Measurements from ENCODE around the gene RNF41.

The RNF41 gene

GRCh38 chr12:56236985-56237384 is 15.3 kb upstream of the RNF41 start:
- Mint-ChIP-seq H3K27me3 (no peaks in the 10 kb centered on the region), H3K27ac (ENCODE audit: low read depth) (no peak overlapping the region), H3K4me1 (peaks cover 5% of the 10 kb centered on the region), H3K4me3 (no peak overlapping the region), H3K36me3 (ENCODE audit: insufficient read depth) (peaks cover 9% of the 10 kb centered on the region), H3K9me3 (no peaks in the 10 kb centered on the region)
- no peak for DNase-seq (ENCODE audit: low spot score in 2 of 2)
- ATAC-seq (replicated peaks; ENCODE audit: extremely low read depth, poor library complexity, severe bottlenecking), result no peak

DNA sequence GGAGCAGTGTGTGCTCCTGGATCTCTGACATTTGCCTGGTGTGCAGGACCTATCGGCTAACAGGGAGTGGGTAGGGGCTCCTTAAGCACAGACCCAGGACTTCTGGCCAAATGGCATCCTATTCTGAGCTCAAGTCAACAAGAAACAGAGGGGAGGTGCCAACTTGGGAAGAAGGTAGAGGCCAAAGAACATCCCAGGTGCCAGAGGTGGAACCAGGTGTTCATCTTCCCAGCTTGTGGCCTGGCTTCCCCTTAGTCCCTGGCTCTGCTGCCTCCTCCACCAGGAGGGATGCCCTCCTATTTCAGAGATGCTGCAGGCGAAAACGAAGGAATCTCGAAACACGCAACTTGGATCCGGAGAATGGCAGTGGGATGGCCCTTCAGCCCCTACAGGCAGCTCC is 14.4 kb upstream of the RNF41 start:
- Mint-ChIP-seq H3K9me3 (no peaks in the 10 kb centered on the region), H3K27me3 (no peaks in the 10 kb centered on the region), H3K4me3 (no peak overlapping the region), H3K27ac (ENCODE audit: low read depth) (no peak overlapping the region), H3K4me1 (peaks cover 5% of the 10 kb centered on the region), H3K36me3 (ENCODE audit: insufficient read depth) (peaks cover 7% of the 10 kb centered on the region)
- ATAC-seq (replicated peaks; ENCODE audit: extremely low read depth, poor library complexity, severe bottlenecking), result no peak
- DNase-seq (ENCODE audit: low spot score in 2 of 2), result no peak

DNA sequence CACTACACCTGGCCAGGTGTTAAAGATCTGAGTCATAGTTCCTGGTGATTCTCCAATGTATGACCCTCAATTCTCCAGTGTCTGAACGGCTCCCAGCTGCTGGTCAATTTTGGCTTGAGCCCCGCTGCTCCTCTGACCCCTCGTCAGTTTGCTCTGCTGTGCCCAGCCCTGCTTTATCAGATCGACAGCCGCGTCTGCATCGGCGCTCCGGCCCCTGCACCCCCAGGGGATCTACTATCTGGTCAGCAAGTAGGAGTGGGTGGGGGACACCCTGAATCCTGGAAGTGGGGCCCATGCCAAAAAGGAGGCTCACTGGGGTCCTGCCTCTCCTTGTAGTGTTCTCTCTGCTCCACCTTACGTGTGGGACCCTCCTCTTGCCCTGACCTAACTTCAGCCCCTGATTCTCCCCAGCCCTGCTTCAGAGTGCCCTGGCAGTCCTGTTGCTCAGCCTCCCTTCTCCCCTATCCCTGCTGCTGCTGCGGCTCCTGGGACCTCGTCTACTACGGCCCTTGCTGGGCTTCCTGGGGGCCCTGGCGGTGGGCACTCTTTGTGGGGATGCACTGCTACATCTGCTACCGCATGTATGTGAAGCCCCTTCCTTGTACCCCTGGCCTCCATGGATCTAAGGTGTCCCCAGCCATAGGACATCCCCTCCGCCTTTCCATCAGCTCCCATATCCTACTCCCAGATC is 13.2 kb upstream of the RNF41 start:
- peaks cover 4% of the 10 kb centered on the region for H3K36me3 Mint-ChIP-seq (ENCODE audit: insufficient read depth)
- no peak overlapping the region for H3K4me3 Mint-ChIP-seq
- peak overlapping the region; percentile 3 for H3K27ac Mint-ChIP-seq (ENCODE audit: low read depth)
- ATAC-seq (replicated peaks; ENCODE audit: extremely low read depth, poor library complexity, severe bottlenecking) (no peak), DNase-seq (ENCODE audit: low spot score in 2 of 2) (no peak)
- no peaks in the 10 kb centered on the region for H3K9me3 Mint-ChIP-seq
- H3K4me1 Mint-ChIP-seq, result peaks cover 5% of the 10 kb centered on the region
- no peaks in the 10 kb centered on the region for H3K27me3 Mint-ChIP-seq

DNA sequence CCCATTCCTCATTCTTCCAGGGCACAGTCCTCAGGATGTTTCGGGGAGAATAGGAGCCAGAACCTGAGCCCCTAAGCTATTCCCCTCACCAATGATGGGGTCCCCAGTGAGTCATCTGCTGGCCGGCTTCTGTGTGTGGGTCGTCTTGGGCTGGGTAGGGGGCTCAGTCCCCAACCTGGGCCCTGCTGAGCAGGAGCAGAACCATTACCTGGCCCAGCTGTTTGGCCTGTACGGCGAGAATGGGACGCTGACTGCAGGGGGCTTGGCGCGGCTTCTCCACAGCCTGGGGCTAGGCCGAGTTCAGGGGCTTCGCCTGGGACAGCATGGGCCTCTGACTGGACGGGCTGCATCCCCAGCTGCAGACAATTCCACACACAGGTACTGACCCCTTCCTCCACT is 9.5 kb upstream of the RNF41 start:
- ATAC-seq (replicated peaks; ENCODE audit: extremely low read depth, poor library complexity, severe bottlenecking) (no peak), DNase-seq (ENCODE audit: low spot score in 2 of 2) (no peak)
- no peaks in the 10 kb centered on the region for H3K4me1 Mint-ChIP-seq
- no peak overlapping the region for H3K4me3 Mint-ChIP-seq
- peaks cover 10% of the 10 kb centered on the region for H3K36me3 Mint-ChIP-seq (ENCODE audit: insufficient read depth)
- H3K9me3 Mint-ChIP-seq, result no peaks in the 10 kb centered on the region
- H3K27me3 Mint-ChIP-seq, result no peaks in the 10 kb centered on the region
- no peak overlapping the region for H3K27ac Mint-ChIP-seq (ENCODE audit: low read depth)

DNA sequence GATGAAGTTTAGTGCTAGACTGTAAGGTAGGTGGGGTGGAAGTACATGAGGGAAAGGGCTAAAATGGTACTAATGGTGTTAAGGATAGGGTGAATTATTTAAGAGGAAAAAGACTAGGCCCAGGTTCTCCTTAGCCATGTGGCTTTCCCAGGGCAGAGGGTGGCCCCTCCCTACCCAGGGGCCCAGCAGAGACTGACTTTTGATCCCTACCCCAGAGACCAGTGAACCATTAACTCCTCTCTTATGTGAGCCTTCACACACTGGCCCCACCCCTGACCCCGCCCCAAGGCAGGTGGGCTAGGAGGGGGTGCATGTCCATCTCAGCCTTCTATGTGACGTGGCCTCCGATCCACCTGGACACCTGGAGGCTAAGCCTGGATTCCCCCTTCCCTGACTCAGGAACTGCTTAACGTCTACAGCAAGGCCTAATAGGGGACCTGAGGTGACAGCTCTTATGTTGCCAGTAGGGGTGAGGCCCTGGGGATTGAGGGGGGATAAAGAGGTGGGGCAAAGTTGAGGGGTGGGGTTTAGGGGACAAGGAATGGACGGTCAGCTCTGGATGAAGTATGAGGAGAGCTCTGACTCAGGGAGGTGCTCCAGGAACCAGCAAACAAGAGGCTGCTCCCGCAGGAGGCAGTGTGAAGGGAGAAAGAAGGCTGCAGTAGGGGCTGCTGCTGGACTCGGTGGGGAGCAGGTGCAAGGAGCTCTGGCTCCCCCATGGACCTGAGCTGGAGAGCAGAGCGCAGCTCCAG is 8.9 kb upstream of the RNF41 start:
- no peaks in the 10 kb centered on the region for H3K27me3 Mint-ChIP-seq
- H3K4me3 Mint-ChIP-seq, result no peak overlapping the region
- ATAC-seq (replicated peaks; ENCODE audit: extremely low read depth, poor library complexity, severe bottlenecking) (no peak), DNase-seq (ENCODE audit: low spot score in 2 of 2) (no peak)
- peaks cover 1% of the 10 kb centered on the region for H3K4me1 Mint-ChIP-seq
- H3K36me3 Mint-ChIP-seq (ENCODE audit: insufficient read depth), result peaks cover 10% of the 10 kb centered on the region
- H3K27ac Mint-ChIP-seq (ENCODE audit: low read depth), result no peak overlapping the region
- no peaks in the 10 kb centered on the region for H3K9me3 Mint-ChIP-seq

- peaks cover 7% of the 10 kb centered on the region for H3K36me3 Mint-ChIP-seq (ENCODE audit: insufficient read depth)
- H3K27me3 Mint-ChIP-seq, result no peaks in the 10 kb centered on the region
- H3K4me1 Mint-ChIP-seq, result peaks cover 8% of the 10 kb centered on the region
- DNase-seq (ENCODE audit: low spot score in 2 of 2), result no peak
- H3K4me3 Mint-ChIP-seq, result no peak within 1 kb of the TSS
- no peaks in the 10 kb centered on the region for H3K9me3 Mint-ChIP-seq
- no peak for ATAC-seq (replicated peaks; ENCODE audit: extremely low read depth, poor library complexity, severe bottlenecking)
- no peak within 1 kb of the TSS for H3K27ac Mint-ChIP-seq (ENCODE audit: low read depth)
These were observed 8.3 kb upstream of the RNF41 start, which contains the start of gene SLC39A5 for GRCh38 chr12:56229916-56230431. Gene SLC39A5, plus strand, starts transcription at chr12:56230051. Its CDS starts 1,224 bp downstream, at chr12:56231275.

GRCh38 chr12:56229082-56229481 is 7.4 kb upstream of the RNF41 start:
- DNase-seq (ENCODE audit: low spot score in 2 of 2), result no peak
- Mint-ChIP-seq H3K27ac (ENCODE audit: low read depth) (no peak overlapping the region), H3K27me3 (no peaks in the 10 kb centered on the region), H3K4me1 (peaks cover 17% of the 10 kb centered on the region), H3K4me3 (no peak overlapping the region), H3K9me3 (no peaks in the 10 kb centered on the region), H3K36me3 (ENCODE audit: insufficient read depth) (peaks cover 7% of the 10 kb centered on the region)
- no peak for ATAC-seq (replicated peaks; ENCODE audit: extremely low read depth, poor library complexity, severe bottlenecking)

- H3K9me3 Mint-ChIP-seq, result no peaks in the 10 kb centered on the region
- DNase-seq (ENCODE audit: low spot score in 2 of 2), result no peak
- H3K4me3 Mint-ChIP-seq, result peak overlapping the region; percentile 79
- no peak for ATAC-seq (replicated peaks; ENCODE audit: extremely low read depth, poor library complexity, severe bottlenecking)
- peaks cover 20% of the 10 kb centered on the region for H3K36me3 Mint-ChIP-seq (ENCODE audit: insufficient read depth)
- H3K4me1 Mint-ChIP-seq, result peaks cover 51% of the 10 kb centered on the region
- peak overlapping the region; percentile 81 for H3K27ac Mint-ChIP-seq (ENCODE audit: low read depth)
- H3K27me3 Mint-ChIP-seq, result no peaks in the 10 kb centered on the region
These were observed 3.2 kb upstream of the RNF41 start for GRCh38 chr12:56224954-56225353.

- Mint-ChIP-seq H3K4me1 (peaks cover 51% of the 10 kb centered on the region), H3K27ac (ENCODE audit: low read depth) (peak within 1 kb of the TSS; percentile 81), H3K27me3 (no peaks in the 10 kb centered on the region), H3K9me3 (no peaks in the 10 kb centered on the region), H3K36me3 (ENCODE audit: insufficient read depth) (peaks cover 20% of the 10 kb centered on the region), H3K4me3 (peak within 1 kb of the TSS; percentile 79)
- ATAC-seq (replicated peaks; ENCODE audit: extremely low read depth, poor library complexity, severe bottlenecking) (peak; percentile 62), DNase-seq (ENCODE audit: low spot score in 2 of 2) (peak; percentile 80 to 83)
These were observed 2.5 kb upstream of the RNF41 start, which contains the start of gene NABP2 for GRCh38 chr12:56224102-56224701. Gene NABP2, plus strand, starts transcription at chr12:56224342. Its CDS starts 515 bp downstream, at chr12:56224857.

GRCh38 chr12:56223571-56224101 is 1.9 kb upstream of the RNF41 start:
- no peaks in the 10 kb centered on the region for H3K27me3 Mint-ChIP-seq
- peaks cover 51% of the 10 kb centered on the region for H3K4me1 Mint-ChIP-seq
- H3K4me3 Mint-ChIP-seq, result peak overlapping the region; percentile 79
- ATAC-seq (replicated peaks; ENCODE audit: extremely low read depth, poor library complexity, severe bottlenecking) (no peak), DNase-seq (ENCODE audit: low spot score in 2 of 2) (no peak)
- no peaks in the 10 kb centered on the region for H3K9me3 Mint-ChIP-seq
- H3K27ac Mint-ChIP-seq (ENCODE audit: low read depth), result peak overlapping the region; percentile 81
- peaks cover 20% of the 10 kb centered on the region for H3K36me3 Mint-ChIP-seq (ENCODE audit: insufficient read depth)

DNA sequence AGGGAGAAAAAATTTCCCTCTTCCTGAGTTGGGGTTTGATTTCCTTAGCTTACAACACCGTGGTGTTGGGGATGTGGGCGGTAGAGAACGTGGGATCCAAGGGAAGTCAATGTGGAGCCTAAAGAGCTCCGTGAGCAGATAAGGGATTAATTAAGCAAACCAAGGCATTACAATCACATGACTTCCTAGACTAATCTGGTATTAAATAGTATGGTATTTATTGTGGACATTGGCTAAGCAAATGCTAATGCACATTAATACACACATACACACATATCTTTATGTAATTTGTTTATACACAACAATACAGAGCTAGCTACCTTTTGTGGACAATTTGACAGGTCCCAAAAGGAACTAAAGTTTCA is 791 bp upstream of the RNF41 start:
- Mint-ChIP-seq H3K27ac (ENCODE audit: low read depth) (peak overlapping the region; percentile 100), H3K27me3 (no peaks in the 10 kb centered on the region), H3K4me3 (peak overlapping the region; percentile 99), H3K36me3 (ENCODE audit: insufficient read depth) (peaks cover 20% of the 10 kb centered on the region), H3K9me3 (no peaks in the 10 kb centered on the region), H3K4me1 (peaks cover 51% of the 10 kb centered on the region)
- no peak for DNase-seq (ENCODE audit: low spot score in 2 of 2)
- no peak for ATAC-seq (replicated peaks; ENCODE audit: extremely low read depth, poor library complexity, severe bottlenecking)

DNA sequence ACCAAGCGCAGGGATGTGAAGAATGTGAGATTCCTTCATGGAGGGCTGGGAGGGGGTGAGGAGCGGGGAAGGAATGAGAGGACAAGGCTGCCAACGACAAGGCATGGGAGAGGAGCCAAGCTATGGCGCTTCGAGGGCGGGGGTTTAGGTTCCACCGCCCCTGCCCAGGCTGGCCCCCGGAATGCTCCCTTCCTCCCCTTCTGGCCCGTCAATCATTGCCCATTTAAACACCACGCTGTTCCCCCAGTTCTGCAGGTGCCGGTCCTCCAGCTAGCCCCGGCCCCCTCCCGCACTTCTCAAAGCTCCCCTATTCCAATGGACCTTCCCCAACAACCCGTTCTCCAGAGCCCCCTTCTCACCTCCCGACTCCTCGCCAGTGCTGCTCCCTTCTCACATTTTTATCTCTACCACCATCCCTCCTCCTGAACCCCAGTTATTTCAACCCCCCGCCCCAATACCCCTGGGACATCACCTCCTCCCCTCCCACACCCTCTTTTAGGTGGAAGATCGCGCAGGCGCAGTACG is 428 bp downstream of the RNF41 start:
- peaks cover 19% of the 10 kb centered on the region for H3K36me3 Mint-ChIP-seq (ENCODE audit: insufficient read depth)
- peak overlapping the region; percentile 100 for H3K27ac Mint-ChIP-seq (ENCODE audit: low read depth)
- peak overlapping the region; percentile 99 for H3K4me3 Mint-ChIP-seq
- H3K27me3 Mint-ChIP-seq, result no peaks in the 10 kb centered on the region
- H3K9me3 Mint-ChIP-seq, result no peaks in the 10 kb centered on the region
- ATAC-seq (replicated peaks; ENCODE audit: extremely low read depth, poor library complexity, severe bottlenecking) (peak; percentile 10), DNase-seq (ENCODE audit: low spot score in 2 of 2) (peak in 1 of 2 donors; percentile 20)
- peaks cover 57% of the 10 kb centered on the region for H3K4me1 Mint-ChIP-seq

Data from central memory CD8-positive, alpha-beta T cell (primary cell).